HG02588 (cell line): ENCODE data around the gene DRC3.

Source experiments
- ATAC-seq: cut with Tn5 transposase; IDR thresholded peaks from one replicate; pipeline ENCODE4 v1.9.1; 2021; ENCODE audit warnings: mild to moderate bottlenecking, moderate library complexity; ENCODE audit not compliant: unreplicated experiment

Gene DRC3

GRCh38 chr17:17965152-17965721 is 7.4 kb upstream of the DRC3 start:
- ATAC-seq = no peak

- no peak for ATAC-seq
Observed at GRCh38 chr17:17966399-17966798, 6.3 kb upstream of the DRC3 start.

GRCh38 chr17:17970699-17971430 is 1.8 kb upstream of the DRC3 start:
- ATAC-seq = no peak

GRCh38 chr17:17971431-17972125 is 1.1 kb upstream of the DRC3 start:
- ATAC-seq = no peak

- no peak for ATAC-seq
Observed at GRCh38 chr17:17972952-17973254, 241 bp downstream of the DRC3 start.

GRCh38 chr17:17975436-17975835 is 2.8 kb downstream of the DRC3 start:
- ATAC-seq = no peak

GRCh38 chr17:17976931-17977570 is 4.4 kb downstream of the DRC3 start:
- no peak for ATAC-seq

- no peak for ATAC-seq
Observed at GRCh38 chr17:17978481-17979424, 6.1 kb downstream of the DRC3 start.

GRCh38 chr17:17979778-17980177 is 7.1 kb downstream of the DRC3 start:
- ATAC-seq = no peak

- ATAC-seq = no peak
Observed at GRCh38 chr17:17981330-17981729, 8.7 kb downstream of the DRC3 start.

GRCh38 chr17:17982801-17983200 is 10.1 kb downstream of the DRC3 start:
- no peak for ATAC-seq

GRCh38 chr17:17983376-17983775 is 10.7 kb downstream of the DRC3 start:
- no peak for ATAC-seq

GRCh38 chr17:17983776-17984175 is 11.1 kb downstream of the DRC3 start:
- no peak for ATAC-seq

- no peak for ATAC-seq
Observed at GRCh38 chr17:17985153-17985552, 12.5 kb downstream of the DRC3 start.

GRCh38 chr17:17985555-17985954 is 12.9 kb downstream of the DRC3 start:
- ATAC-seq = no peak

GRCh38 chr17:17987187-17987896 is 14.7 kb downstream of the DRC3 start:
- no peak for ATAC-seq

GRCh38 chr17:17987901-17988300 is 15.2 kb downstream of the DRC3 start:
- no peak for ATAC-seq

GRCh38 chr17:17988427-17988945 is 15.8 kb downstream of the DRC3 start:
- ATAC-seq = no peak

- no peak for ATAC-seq
Observed at GRCh38 chr17:17989081-17989480, 16.4 kb downstream of the DRC3 start.

- ATAC-seq = no peak
Observed at GRCh38 chr17:17989618-17990017, 17.0 kb downstream of the DRC3 start.
